GM18870 (cell line): ENCODE results near the gene CXorf66.
"Not testable (repeated sequence)": the region's sequence is repeated elsewhere in the genome, so short reads cannot be mapped to it uniquely, and the experiment has no call there.

Experiments
- ATAC-seq: cut with Tn5 transposase; IDR thresholded peaks from one replicate; pipeline ENCODE4 v1.9.1; 2021; ENCODE audit warnings: moderate library complexity; ENCODE audit not compliant: unreplicated experiment

CXorf66 gene

GRCh38 chrX:139929876-139930275 is 35.4 kb downstream of the CXorf66 start:
- ATAC-seq = no peak

- no peak for ATAC-seq
These were observed 40.6 kb downstream of the CXorf66 start for GRCh38 chrX:139924696-139925095.

- no peak for ATAC-seq
These were observed 41.1 kb downstream of the CXorf66 start for GRCh38 chrX:139924069-139924695.

GRCh38 chrX:139921142-139921541 is 44.2 kb downstream of the CXorf66 start:
- not testable (repeated sequence) for ATAC-seq

- ATAC-seq = no peak
These were observed 45.0 kb downstream of the CXorf66 start for GRCh38 chrX:139920316-139920715.

GRCh38 chrX:139914421-139914820 is 50.9 kb downstream of the CXorf66 start:
- ATAC-seq = no peak

- peak; percentile 71 for ATAC-seq
These were observed 55.6 kb downstream of the CXorf66 start for GRCh38 chrX:139909712-139910111.

GRCh38 chrX:139907078-139907477 is 58.2 kb downstream of the CXorf66 start:
- ATAC-seq = no peak

- no peak for ATAC-seq
These were observed 59.6 kb downstream of the CXorf66 start for GRCh38 chrX:139905743-139906142.
